ENCODE measurements around the gene ZBTB47. TPM values are rescaled to one million over a fixed set of nuclear protein-coding genes. Genes with fewer than 3 reads are reported as not detected.

ZBTB47 gene
- total RNA-seq, 1 donor from 2014 or later = 7.6 TPM

DNA sequence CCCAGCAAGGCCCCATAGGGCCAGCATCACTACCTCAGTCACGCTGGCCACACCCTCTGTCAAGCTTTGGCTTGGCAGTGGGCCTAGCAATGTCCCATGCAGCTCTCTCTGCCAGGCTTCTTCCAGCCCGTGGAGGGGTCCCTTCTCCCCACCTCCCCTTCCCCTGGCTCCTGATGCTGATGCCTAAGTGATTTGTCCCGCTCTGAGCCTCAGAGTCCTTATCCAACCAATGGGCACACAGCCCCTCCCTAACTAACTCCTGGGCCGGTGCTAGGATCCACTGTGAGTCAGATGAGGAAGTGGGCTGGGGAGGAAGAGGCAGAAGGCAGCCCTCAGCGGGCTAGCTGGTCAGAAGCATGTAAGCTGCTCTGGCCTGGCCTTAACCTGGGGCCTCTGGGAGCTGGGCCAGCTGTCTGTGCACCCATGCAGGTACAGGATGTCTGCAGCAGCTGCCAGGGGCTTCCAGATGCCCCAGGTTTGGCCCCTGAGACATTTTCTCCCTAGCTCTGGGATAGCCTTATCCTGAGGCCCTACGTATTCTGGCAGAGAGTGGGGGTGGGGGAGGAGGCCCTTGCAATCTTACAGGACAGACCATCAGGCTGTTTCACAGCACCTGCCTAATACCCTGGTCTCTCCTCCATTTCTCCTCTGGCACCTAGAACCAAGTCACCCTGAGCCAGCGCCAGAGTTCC, 740 bp upstream of the ZBTB47 start:
- H3K36me3 ChIP-seq (ENCODE audit: control insufficient read depth, insufficient read depth, low read length) = peaks cover 2% of the 10 kb centered on the region
- TF ChIP-seq, protein P1, sequence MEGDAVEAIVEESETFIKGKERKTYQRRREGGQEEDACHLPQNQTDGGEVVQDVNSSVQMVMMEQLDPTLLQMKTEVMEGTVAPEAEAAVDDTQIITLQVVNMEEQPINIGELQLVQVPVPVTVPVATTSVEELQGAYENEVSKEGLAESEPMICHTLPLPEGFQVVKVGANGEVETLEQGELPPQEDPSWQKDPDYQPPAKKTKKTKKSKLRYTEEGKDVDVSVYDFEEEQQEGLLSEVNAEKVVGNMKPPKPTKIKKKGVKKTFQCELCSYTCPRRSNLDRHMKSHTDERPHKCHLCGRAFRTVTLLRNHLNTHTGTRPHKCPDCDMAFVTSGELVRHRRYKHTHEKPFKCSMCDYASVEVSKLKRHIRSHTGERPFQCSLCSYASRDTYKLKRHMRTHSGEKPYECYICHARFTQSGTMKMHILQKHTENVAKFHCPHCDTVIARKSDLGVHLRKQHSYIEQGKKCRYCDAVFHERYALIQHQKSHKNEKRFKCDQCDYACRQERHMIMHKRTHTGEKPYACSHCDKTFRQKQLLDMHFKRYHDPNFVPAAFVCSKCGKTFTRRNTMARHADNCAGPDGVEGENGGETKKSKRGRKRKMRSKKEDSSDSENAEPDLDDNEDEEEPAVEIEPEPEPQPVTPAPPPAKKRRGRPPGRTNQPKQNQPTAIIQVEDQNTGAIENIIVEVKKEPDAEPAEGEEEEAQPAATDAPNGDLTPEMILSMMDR (IDR thresholded peaks at IDR 0.05; ENCODE audit: insufficient read depth, low read length, severe bottlenecking) = no peak
- DNase-seq (ENCODE audit: low read depth) = peak; percentile 82
- H3K27me3 ChIP-seq (ENCODE audit: control insufficient read depth, insufficient read depth, low read length) = no peaks in the 10 kb centered on the region
- peak overlapping the region; percentile 75 for H3K4me3 ChIP-seq (ENCODE audit: low read depth, low read length)
- no peak for FAIRE-seq

DNA sequence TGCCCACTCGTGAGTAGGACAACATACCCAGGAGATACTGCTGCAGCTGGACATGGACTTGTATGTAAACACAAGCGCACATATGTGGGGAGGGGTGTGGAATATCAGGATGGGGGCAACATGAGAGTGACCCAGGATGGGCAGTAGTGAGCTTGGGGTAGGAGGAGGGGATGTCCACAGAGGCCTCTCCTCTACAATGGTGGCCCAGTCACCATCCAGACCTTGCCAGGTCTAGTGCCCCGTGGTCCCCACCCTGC, 266 bp upstream of the ZBTB47 start:
- TF ChIP-seq, protein P1 (IDR thresholded peaks at IDR 0.05; ENCODE audit: insufficient read depth, low read length, severe bottlenecking) = no peak
- Histone ChIP-seq H3K36me3 (ENCODE audit: control insufficient read depth, insufficient read depth, low read length) (peaks cover 2% of the 10 kb centered on the region), H3K4me3 (ENCODE audit: low read depth, low read length) (peak overlapping the region; percentile 75), H3K27me3 (ENCODE audit: control insufficient read depth, insufficient read depth, low read length) (no peaks in the 10 kb centered on the region)
- FAIRE-seq = no peak
- no peak for DNase-seq (ENCODE audit: low read depth)

DNA sequence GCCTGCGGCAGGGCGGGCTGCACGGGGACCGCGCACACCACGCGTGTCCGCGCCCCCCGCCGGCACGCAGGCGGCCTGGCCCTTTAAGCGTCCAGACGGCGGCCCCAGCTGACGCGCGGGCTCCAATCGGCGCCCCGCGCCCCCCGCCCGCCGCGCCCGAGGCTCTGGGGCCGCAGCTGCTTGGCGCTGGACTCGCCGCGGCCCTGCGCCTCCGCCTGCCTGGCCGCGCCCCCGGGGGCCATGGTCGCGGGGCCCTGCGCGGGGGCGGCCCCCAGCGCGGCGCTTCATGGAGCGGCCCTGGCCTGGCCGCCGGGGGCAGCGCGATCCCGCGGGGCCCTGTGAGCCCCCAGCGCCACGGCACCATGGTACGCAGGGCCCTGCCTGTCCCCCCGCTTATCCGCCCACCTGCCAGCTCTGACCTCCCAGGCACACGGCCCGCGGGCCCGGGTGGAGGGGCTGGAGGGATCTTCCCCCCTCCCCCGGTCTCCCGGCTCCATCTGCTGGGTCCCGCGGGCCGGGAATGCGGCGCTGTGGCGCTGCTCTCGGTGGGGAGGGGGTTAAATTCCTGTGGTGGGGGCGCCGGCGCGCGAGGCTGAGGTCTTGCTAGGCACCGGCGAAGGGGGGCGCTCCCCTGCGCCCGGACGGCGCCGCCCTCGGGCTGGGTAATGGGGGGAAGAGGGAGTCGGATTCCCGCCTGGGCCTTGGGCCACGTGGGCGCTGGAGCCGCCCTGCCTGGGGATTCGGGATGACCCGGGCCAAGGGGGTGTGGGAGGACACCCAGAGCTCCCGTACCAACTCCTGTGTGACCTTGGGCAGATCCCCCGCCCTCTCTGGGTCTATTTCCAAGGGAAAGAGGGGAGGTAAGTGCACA, 1.1 kb downstream of the ZBTB47 start:
- Histone ChIP-seq H3K4me3 (ENCODE audit: low read depth, low read length) (peak overlapping the region; percentile 75), H3K36me3 (ENCODE audit: control insufficient read depth, insufficient read depth, low read length) (peaks cover 8% of the 10 kb centered on the region), H3K27me3 (ENCODE audit: control insufficient read depth, insufficient read depth, low read length) (no peaks in the 10 kb centered on the region)
- TF ChIP-seq, protein P1 (IDR thresholded peaks at IDR 0.05; ENCODE audit: insufficient read depth, low read length, severe bottlenecking) = no peak
- FAIRE-seq = no peak
- no peak for DNase-seq (ENCODE audit: low read depth)

DNA sequence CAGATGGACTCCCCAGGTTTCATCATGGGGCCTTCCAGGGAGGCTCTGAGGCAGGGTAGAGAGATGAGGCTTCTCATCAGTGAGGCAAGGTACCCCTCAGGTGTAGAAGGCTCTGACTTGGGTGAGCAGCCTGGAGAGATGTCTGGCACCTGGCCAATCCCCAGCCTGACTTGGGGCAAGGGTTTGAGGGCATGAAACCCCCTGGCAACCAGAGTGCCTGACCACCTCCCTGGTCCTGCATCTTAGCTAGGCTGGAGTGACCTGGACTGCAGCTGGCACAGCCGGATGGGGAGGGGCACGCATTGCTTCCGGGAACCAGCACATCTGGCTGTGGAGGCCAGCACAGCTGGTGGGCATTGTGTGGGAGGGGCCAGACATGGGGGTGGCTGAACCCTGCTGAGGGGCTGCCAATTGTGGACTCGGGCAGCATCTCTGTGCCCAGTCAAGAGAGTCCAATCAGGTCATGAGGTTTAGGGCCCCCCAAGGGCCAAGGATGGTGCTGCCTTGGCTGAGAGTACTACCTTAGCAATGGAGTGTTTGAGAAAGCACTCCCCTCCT, 1.9 kb downstream of the ZBTB47 start:
- FAIRE-seq (peak; percentile 47), DNase-seq (ENCODE audit: low read depth) (no peak)
- Histone ChIP-seq H3K4me3 (ENCODE audit: low read depth, low read length) (peak overlapping the region; percentile 75), H3K36me3 (ENCODE audit: control insufficient read depth, insufficient read depth, low read length) (peaks cover 10% of the 10 kb centered on the region), H3K27me3 (ENCODE audit: control insufficient read depth, insufficient read depth, low read length) (no peaks in the 10 kb centered on the region)
- TF ChIP-seq, protein P1 (IDR thresholded peaks at IDR 0.05; ENCODE audit: insufficient read depth, low read length, severe bottlenecking) = no peak

DNA sequence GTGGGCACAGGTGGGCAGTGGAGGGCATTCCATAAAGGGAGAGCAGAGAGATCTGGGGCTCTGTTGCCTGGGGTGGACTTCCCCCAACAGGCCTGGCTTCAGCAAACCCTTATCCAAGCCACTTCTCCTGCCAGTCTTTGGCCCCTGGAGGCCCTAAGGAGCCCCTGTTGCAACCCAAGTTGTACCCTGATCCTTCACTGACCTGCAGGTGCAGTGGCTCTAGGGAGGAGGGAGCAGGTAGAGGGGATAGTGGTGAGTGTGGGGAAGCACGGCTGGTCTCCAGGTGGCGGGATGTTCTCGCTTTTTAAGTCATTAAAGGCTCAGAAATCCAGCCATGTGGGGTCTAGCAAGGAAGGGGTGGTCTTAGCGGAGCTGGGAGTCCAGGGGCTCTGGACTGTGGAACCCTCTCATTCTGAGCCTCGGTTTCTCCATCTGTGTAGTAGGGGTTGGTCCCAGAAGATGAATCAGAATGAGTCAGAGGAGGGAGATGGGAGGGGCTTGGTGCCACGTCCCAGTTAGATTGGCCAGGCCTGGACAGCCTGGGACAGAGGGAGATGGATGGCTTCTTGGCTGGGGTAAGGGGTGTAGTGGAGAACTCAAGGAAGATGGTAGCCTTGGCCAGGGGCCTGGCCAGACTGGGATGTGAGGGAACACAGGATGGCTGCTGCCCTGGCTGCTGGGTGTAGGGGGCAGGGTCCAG, 2.6 kb downstream of the ZBTB47 start:
- Histone ChIP-seq H3K27me3 (ENCODE audit: control insufficient read depth, insufficient read depth, low read length) (no peaks in the 10 kb centered on the region), H3K4me3 (ENCODE audit: low read depth, low read length) (no peak overlapping the region), H3K36me3 (ENCODE audit: control insufficient read depth, insufficient read depth, low read length) (peaks cover 10% of the 10 kb centered on the region)
- FAIRE-seq (peak; percentile 18), DNase-seq (ENCODE audit: low read depth) (peak; percentile 56)
- TF ChIP-seq, protein P1 (IDR thresholded peaks at IDR 0.05; ENCODE audit: insufficient read depth, low read length, severe bottlenecking) = no peak

All from bronchial epithelial cell (primary cell).